ENCODE data around the gene DNASE1L3. TPM values are rescaled to one million over a fixed set of nuclear protein-coding genes. Genes with fewer than 3 reads are reported as not detected.

DNASE1L3 gene
- total and polyA plus RNA-seq, 5 donors: 4.0 to 15.6 (median 7.2) TPM

DNA sequence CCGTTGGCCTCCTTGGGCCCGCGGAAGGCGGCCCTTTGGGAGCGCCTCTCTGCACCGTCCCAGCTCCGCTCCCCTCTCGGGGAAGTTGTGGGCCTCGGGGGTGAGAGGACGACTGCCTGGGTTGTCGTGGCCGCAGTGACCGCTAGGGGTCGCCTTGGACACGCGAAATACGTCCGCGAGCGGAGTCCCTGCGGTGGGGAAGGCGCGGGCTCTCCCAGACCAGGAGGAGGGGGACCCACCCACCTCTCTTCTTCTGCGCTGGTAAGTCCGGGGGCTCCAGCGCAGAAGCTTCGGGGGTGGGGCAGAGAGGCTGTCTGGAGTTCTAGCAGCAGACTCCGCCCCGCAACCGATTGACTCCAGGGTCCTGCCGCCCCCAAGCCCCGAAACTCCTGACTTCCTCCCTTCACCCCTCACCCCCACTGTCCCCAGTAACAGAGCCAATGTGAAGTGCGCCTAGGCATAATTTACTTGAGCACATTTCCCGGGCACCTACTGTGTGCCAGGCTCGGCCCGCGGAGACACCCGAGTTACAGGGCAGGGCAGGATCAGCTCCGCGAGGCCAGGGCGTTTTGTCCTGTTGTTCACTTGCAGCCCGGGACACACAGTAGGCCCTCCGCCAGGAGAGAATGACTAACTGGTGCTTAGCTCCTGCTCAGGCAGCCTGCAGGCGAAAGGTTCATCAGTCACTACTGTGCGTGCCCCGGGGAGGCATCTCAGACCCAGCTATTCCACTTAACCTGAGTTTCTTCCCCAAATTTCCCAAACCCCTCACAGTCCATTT, 32.8 kb downstream of the DNASE1L3 start:
- DNase-seq (peak; percentile 91 to 97 (median 95)), ATAC-seq (peak; percentile 78 to 84)
- Histone ChIP-seq H3K27ac (ENCODE audit: low read length) (no peak overlapping the region), H3K4me1 (ENCODE audit: control insufficient read depth, insufficient read depth, low read length) (peaks cover 3% of the 10 kb centered on the region), H3K27me3 (ENCODE audit: control insufficient read depth, insufficient read depth) (no peaks in the 10 kb centered on the region), H3K9me3 (ENCODE audit: control insufficient read depth, low read length) (no peaks in the 10 kb centered on the region), H3K4me3 (ENCODE audit: low read length) (peak overlapping the region; percentile 37)
- WGBS: 11% methylated on average over 46 of the region's 46 CpGs
- intact Hi-C loops (cut with DNase I): loop anchor here in 2 of 4 donors (10.0 kb wide), 1 partner anchor 173 kb away; the partner anchor contains the start of gene FLNB (in 2 of the 2)

DNA sequence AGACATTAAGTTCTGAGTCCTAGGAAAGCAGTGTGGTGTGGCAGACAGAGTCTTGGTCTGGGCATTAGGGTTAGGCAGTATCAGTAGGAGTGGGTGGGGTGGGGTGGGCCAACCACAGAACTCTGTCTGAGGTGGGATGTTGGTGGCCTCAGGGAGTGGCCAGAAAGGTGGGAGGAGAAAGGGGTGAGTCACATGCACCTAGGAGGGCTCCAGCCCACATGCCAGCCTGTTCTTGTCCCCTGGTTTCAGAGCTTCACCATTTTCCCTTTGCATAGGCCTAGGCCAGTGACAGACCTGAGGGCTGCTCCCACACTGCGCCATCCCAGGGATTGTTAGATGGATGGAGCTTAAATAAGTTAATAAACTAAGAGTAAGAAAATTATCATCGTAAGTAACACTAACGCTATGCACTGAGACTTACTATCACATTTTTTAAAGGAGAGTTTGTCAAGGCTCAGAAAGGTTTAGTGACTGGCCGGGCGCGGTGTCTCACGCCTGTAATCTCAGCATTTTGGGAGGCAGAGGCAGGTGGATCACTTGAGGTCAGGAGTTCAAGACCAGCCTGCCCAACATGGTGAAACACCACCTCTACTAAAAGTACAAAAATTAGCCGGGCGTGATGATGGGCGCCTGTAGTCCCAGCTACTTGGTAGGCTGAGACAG, 33.8 kb downstream of the DNASE1L3 start:
- 94% methylated on average over 10 of the region's 10 CpGs for WGBS
- no peak for DNase-seq
- Histone ChIP-seq H3K4me3 (ENCODE audit: low read length) (no peak overlapping the region), H3K9me3 (ENCODE audit: control insufficient read depth, low read length) (no peaks in the 10 kb centered on the region), H3K27ac (ENCODE audit: low read length) (no peak overlapping the region), H3K4me1 (ENCODE audit: control insufficient read depth, insufficient read depth, low read length) (peaks cover 3% of the 10 kb centered on the region), H3K27me3 (ENCODE audit: control insufficient read depth, insufficient read depth) (no peaks in the 10 kb centered on the region)
- ATAC-seq: no peak
- intact Hi-C loops (cut with DNase I): loop anchor here in 2 of 4 donors (10.0 kb wide), 1 partner anchor 172 kb away; the partner anchor contains the start of gene FLNB (in 2 of the 2)

DNA sequence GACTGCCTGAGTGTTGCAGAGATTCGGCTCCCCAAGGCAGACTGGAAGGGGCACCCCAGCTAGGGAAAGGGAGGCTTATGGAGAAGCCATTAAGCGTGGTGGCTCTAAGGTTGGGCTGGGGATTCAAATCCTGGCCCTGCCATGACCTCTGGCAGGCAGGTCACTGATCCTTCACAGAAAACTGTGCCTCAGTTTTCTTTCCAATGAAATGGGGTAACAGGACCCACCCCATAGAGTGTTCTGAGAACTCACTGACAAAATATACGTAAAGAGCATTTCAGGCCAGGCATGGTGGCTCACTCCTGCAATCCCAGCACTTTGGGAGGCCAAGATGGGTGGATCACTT, 34.6 kb downstream of the DNASE1L3 start:
- 88% methylated on average over 3 of the region's 3 CpGs for WGBS
- Histone ChIP-seq H3K27me3 (ENCODE audit: control insufficient read depth, insufficient read depth) (no peaks in the 10 kb centered on the region), H3K27ac (ENCODE audit: low read length) (peak overlapping the region; percentile 84), H3K4me1 (ENCODE audit: control insufficient read depth, insufficient read depth, low read length) (peaks cover 3% of the 10 kb centered on the region), H3K4me3 (ENCODE audit: low read length) (no peak overlapping the region), H3K9me3 (ENCODE audit: control insufficient read depth, low read length) (no peaks in the 10 kb centered on the region)
- ATAC-seq: no peak
- no peak for DNase-seq
- intact Hi-C loops (cut with DNase I): loop anchor here in 2 of 4 donors (10.0 kb wide), 1 partner anchor 171 kb away; the partner anchor contains the start of gene FLNB (in 2 of the 2)

DNA sequence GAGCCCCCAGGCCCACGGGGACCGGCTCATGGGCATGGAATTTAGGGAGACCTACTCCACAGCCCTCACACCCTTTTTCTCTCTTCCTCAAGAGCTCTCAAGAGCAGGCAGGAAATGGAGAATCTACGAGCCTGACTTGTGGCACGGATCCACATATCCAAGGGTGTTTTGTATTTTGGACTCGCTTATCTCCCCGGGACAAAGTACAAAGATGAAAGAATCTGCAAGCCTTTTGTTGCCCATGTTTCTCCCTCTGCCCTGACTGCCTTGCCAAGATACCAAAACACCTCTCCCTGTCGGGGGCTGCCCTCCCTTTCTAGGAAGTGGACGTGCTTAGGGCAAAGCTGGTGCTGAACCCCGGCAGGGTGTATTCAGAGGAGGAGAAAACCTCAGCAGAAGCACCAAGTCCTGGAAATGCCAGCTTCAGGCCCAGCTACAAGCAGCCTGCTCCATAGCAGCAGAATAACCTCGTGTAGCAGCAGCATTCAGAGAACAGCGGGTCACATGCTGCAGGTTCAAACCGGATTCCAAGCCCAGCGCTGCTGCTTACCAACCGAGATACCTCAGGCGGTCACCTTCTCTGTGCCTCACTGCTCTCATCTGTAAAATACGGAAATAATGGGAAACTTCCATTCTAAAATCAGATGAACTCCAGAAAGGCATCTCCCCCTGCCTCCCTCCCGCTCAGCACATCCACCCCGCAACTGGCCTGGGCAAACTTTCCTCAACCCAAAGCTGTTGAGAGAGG, 35.2 kb downstream of the DNASE1L3 start:
- 27% methylated on average over 18 of the region's 18 CpGs for WGBS
- intact Hi-C loops (cut with DNase I): loop anchor here in 2 of 4 donors (10.0 kb wide), 1 partner anchor 171 kb away; the partner anchor contains the start of gene FLNB (in 2 of the 2)
- H3K4me3 ChIP-seq (ENCODE audit: low read length): no peak overlapping the region
- H3K4me1 ChIP-seq (ENCODE audit: control insufficient read depth, insufficient read depth, low read length): peaks cover 3% of the 10 kb centered on the region
- H3K27ac ChIP-seq (ENCODE audit: low read length): peak overlapping the region; percentile 84
- H3K9me3 ChIP-seq (ENCODE audit: control insufficient read depth, low read length): no peaks in the 10 kb centered on the region
- no peak for DNase-seq
- H3K27me3 ChIP-seq (ENCODE audit: control insufficient read depth, insufficient read depth): no peaks in the 10 kb centered on the region
- ATAC-seq: peak; percentile 9 to 34

DNA sequence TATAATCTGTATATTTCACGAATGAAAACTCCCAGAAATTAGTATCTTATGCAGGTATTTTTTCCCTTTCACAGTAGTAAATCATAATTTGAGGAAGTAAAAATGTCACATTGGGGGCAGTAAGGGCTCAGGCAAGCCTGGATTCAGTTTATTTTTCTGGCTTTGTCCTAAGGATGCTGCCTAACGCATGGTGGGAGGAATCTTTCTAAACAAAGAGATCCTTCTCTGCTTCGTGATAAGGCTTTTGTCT, 35.7 kb downstream of the DNASE1L3 start:
- Histone ChIP-seq H3K27me3 (ENCODE audit: control insufficient read depth, insufficient read depth) (no peaks in the 10 kb centered on the region), H3K4me1 (ENCODE audit: control insufficient read depth, insufficient read depth, low read length) (peaks cover 3% of the 10 kb centered on the region), H3K4me3 (ENCODE audit: low read length) (no peak overlapping the region), H3K27ac (ENCODE audit: low read length) (peak overlapping the region; percentile 84), H3K9me3 (ENCODE audit: control insufficient read depth, low read length) (no peaks in the 10 kb centered on the region)
- ATAC-seq: no peak
- WGBS: 16% methylated on average over 3 of the region's 3 CpGs
- DNase-seq: no peak
- intact Hi-C loops (cut with DNase I): loop anchor here in 2 of 4 donors (10.0 kb wide), 1 partner anchor 170 kb away; the partner anchor contains the start of gene FLNB (in 2 of the 2)

DNA sequence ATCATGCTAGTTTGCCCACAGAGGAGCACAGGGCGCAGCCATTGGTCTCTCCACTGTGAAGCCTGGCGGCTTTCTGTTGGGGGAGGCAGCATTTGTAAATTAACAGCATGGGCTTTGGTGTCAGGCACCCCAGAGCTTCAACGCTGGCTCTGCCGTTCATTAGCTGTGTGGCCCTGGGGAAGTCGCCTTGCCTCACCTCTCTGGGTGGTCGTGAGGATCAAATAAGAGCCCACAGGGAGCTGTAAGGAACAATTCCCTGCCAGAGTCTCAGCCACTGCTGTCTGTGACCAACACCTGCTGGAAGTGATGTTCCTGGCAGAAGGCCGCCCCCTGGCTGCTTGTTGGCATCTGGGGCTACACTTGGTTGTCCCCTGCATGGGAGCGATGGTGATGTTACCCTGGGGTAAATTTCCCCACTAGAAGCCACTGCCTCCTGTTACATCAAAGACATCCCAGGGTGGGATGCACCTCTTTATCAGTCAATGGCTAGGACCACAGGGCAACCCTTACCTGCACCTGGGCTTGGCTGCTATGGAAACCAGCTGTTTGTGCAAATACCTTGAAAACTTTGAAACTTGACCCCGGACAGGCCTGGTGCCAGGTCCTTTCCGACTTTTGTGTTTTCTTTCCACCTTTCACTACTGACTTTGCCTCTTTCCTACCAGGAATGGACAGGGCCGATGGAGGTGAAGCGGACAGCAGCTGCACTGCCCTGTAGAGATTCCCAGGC, 36.9 kb downstream of the DNASE1L3 start:
- peaks cover 3% of the 10 kb centered on the region for H3K4me1 ChIP-seq (ENCODE audit: control insufficient read depth, insufficient read depth, low read length)
- ATAC-seq (peak; percentile 3 to 19), DNase-seq (peak in 2 of 3 donors; percentile 81 to 84)
- H3K9me3 ChIP-seq (ENCODE audit: control insufficient read depth, low read length): no peaks in the 10 kb centered on the region
- no peak overlapping the region for H3K27ac ChIP-seq (ENCODE audit: low read length)
- intact Hi-C loops (cut with DNase I): loop anchor here in 3 of 4 donors (5.0 to 10.0 kb wide), 2 partner anchors 167 to 169 kb away; partner anchors contain the start of gene FLNB (in 3 of the 3)
- no peak overlapping the region for H3K4me3 ChIP-seq (ENCODE audit: low read length)
- no peaks in the 10 kb centered on the region for H3K27me3 ChIP-seq (ENCODE audit: control insufficient read depth, insufficient read depth)
- 66% methylated on average over 12 of the region's 12 CpGs for WGBS

DNA sequence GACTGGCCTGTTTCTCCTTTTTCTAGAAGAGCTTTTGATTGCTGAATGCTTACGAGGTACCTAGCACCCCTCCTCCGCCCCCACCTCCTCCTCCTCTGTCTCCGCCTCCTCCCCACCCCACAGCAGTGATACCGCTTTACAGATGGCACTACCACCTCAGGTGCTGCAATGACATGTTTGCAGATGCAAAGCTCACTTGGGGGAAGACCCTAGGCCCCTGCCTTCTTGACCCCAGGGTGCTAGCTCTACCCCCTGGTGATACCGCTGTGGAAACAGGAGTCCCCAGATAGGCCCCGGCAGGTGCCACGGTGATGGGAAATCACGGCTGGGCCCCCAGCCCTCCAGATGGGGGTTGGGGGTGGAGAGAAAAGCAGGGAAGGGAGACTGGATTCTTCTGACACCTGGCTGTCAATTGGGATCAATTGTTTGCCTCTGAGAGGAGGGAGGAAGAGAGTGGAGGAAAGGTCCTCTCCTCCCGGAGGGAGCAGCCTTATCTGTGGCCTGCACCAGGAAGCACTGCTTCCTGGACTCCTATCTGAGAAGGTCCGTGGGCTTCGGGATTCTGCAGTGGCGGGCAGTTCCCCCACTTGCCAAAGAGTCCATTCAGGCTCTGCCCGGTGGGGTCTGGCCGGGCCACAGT, 37.6 kb downstream of the DNASE1L3 start:
- Histone ChIP-seq H3K27me3 (ENCODE audit: control insufficient read depth, insufficient read depth) (no peaks in the 10 kb centered on the region), H3K4me3 (ENCODE audit: low read length) (no peak overlapping the region), H3K27ac (ENCODE audit: low read length) (no peak overlapping the region), H3K9me3 (ENCODE audit: control insufficient read depth, low read length) (no peaks in the 10 kb centered on the region), H3K4me1 (ENCODE audit: control insufficient read depth, insufficient read depth, low read length) (peaks cover 3% of the 10 kb centered on the region)
- peak in 1 of 2 donors; percentile 4 for ATAC-seq
- no peak for DNase-seq
- WGBS: 61% methylated on average over 14 of the region's 14 CpGs
- intact Hi-C loops (cut with DNase I): loop anchor here in 3 of 4 donors (5.0 to 10.0 kb wide), 2 partner anchors 166 to 168 kb away; partner anchors contain the start of gene FLNB (in 3 of the 3)

DNA sequence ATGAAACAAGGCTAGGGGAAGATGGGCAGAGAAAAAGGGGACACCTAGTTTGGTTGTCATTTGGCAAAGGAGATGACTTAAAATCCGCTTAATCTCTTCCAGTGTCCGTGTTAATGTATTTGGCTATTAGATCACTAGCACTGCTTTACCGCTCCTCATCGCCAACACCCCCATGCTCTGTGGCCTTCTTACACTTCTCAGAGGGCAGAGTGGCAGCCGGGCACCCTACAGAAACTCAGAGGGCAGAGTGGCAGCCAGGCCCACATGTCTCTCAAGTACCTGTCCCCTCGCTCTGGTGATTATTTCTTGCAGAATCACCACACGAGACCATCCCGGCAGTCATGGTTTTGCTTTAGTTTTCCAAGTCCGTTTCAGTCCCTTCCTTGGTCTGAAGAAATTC, 39.6 kb downstream of the DNASE1L3 start:
- 92% methylated on average over 9 of the region's 9 CpGs for WGBS
- Histone ChIP-seq H3K27me3 (ENCODE audit: control insufficient read depth, insufficient read depth) (no peaks in the 10 kb centered on the region), H3K27ac (ENCODE audit: low read length) (no peak overlapping the region), H3K4me3 (ENCODE audit: low read length) (no peak overlapping the region), H3K4me1 (ENCODE audit: control insufficient read depth, insufficient read depth, low read length) (peaks cover 7% of the 10 kb centered on the region), H3K9me3 (ENCODE audit: control insufficient read depth, low read length) (no peaks in the 10 kb centered on the region)
- intact Hi-C loops (cut with DNase I): loop anchor here (2.0 to 10.0 kb wide), 3 partner anchors 162 to 166 kb away; partner anchors contain the start of gene FLNB (in 4 of the 4)
- no peak for ATAC-seq
- DNase-seq: no peak

DNA sequence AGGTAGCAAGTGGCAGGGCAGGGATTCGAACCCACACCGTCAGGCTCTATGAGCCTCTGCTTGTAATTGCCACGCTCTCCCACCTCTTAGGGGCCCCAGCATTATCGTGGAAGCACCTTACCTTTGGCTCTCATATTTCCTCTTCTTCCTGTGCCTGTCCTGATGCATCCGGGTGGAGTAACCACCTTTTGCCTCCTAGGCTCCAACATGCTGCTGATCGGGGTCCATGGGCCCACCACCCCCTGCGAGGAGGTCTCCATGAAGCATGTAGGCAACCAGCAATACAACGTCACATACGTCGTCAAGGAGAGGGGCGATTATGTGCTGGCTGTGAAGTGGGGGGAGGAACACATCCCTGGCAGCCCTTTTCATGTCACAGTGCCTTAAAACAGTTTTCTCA, 40.4 kb downstream of the DNASE1L3 start:
- Histone ChIP-seq H3K4me1 (ENCODE audit: control insufficient read depth, insufficient read depth, low read length) (peaks cover 4% of the 10 kb centered on the region), H3K27me3 (ENCODE audit: control insufficient read depth, insufficient read depth) (no peaks in the 10 kb centered on the region), H3K27ac (ENCODE audit: low read length) (no peak overlapping the region), H3K4me3 (ENCODE audit: low read length) (no peak overlapping the region), H3K9me3 (ENCODE audit: control insufficient read depth, low read length) (no peaks in the 10 kb centered on the region)
- intact Hi-C loops (cut with DNase I): loop anchor here (2.0 to 10.0 kb wide), 3 partner anchors 162 to 166 kb away; partner anchors contain the start of gene FLNB (in 4 of the 4)
- ATAC-seq (no peak), DNase-seq (no peak)
- 94% methylated on average over 11 of the region's 11 CpGs for WGBS

DNA sequence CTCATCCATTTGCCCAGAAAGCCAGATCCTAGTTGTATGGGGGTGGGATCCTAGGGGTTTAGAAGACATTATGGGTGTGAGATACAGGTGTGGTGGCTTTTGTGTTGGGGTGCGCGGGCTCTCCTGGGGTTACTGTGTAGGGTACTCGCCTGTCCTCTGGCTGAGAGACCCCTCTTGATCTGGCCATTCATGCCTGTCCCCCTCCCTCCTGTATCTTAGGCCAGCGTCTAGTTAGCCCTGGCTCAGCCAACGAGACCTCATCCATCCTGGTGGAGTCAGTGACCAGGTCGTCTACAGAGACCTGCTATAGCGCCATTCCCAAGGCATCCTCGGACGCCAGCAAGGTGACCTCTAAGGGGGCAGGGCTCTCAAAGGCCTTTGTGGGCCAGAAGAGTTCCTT, 41.4 kb downstream of the DNASE1L3 start:
- ATAC-seq (no peak), DNase-seq (no peak)
- Histone ChIP-seq H3K9me3 (ENCODE audit: control insufficient read depth, low read length) (no peaks in the 10 kb centered on the region), H3K27me3 (ENCODE audit: control insufficient read depth, insufficient read depth) (no peaks in the 10 kb centered on the region), H3K4me3 (ENCODE audit: low read length) (no peak overlapping the region), H3K4me1 (ENCODE audit: control insufficient read depth, insufficient read depth, low read length) (peaks cover 4% of the 10 kb centered on the region), H3K27ac (ENCODE audit: low read length) (no peak overlapping the region)
- intact Hi-C loops (cut with DNase I): no loop called here
- 93% methylated on average over 9 of the region's 9 CpGs for WGBS
